Keratinocyte (primary cell): ENCODE results near the gene ATF6.

ENCODE experiments used
- EZH2 ChIP-seq: IDR thresholded peaks from one replicate; pipeline ENCODE4 v1.6.1; 2012; ENCODE audit warnings: inconsistent platforms, mild to moderate bottlenecking, low read length, moderate library complexity
- TF ChIP-seq, protein P1 (sequence below), 3 experiments: IDR thresholded peaks in 1 of 3; conservative IDR thresholded peaks in 1 of 3; optimal IDR thresholded peaks in 1 of 3; 2 replicates in 2 of 3; 3 replicates in 1 of 3; pipeline versions ENCODE3 to v1.5.1; 2011; ENCODE audit warnings: low read length in 3 of 3, mild to moderate bottlenecking in 3 of 3, moderate library complexity in 2 of 3, control low read depth in 1 of 3, inconsistent platforms in 1 of 3; ENCODE audit not compliant: insufficient read depth in 2 of 3; ENCODE audit errors: extremely low read depth in 1 of 3

DNA sequence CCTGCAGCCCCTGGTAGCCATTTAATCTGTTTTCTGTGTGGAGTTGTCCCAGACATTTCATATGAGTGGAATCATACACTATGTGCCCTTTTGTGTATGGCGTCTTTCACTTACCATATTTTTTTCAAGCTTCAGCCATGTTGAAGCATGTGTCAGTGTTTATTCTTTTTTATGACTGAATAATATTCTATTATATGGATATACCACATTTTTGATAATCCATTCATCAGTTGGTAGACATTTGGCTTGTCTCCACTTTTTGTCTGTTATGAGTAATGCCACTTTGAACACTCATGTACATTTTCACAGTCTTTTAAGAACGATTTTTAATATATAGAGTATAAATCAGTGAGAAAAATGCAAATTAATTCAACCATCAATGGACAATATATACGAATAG is 44.7 kb downstream of the ATF6 start:
- TF ChIP-seq, protein P1, sequence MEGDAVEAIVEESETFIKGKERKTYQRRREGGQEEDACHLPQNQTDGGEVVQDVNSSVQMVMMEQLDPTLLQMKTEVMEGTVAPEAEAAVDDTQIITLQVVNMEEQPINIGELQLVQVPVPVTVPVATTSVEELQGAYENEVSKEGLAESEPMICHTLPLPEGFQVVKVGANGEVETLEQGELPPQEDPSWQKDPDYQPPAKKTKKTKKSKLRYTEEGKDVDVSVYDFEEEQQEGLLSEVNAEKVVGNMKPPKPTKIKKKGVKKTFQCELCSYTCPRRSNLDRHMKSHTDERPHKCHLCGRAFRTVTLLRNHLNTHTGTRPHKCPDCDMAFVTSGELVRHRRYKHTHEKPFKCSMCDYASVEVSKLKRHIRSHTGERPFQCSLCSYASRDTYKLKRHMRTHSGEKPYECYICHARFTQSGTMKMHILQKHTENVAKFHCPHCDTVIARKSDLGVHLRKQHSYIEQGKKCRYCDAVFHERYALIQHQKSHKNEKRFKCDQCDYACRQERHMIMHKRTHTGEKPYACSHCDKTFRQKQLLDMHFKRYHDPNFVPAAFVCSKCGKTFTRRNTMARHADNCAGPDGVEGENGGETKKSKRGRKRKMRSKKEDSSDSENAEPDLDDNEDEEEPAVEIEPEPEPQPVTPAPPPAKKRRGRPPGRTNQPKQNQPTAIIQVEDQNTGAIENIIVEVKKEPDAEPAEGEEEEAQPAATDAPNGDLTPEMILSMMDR (optimal IDR thresholded peaks at IDR 0.05 in 1 of 3, IDR thresholded peaks at IDR 0.05 in 1 of 3, conservative IDR thresholded peaks at IDR 0.05 in 1 of 3; ENCODE audit: extremely low read depth in 1 of 3, insufficient read depth in 2 of 3, low read length in 3 of 3): no peak
- TF ChIP-seq EZH2: no peak
